ENCODE data around the gene ISL2.
"Not testable (repeated sequence)": the region's sequence is repeated elsewhere in the genome, so short reads cannot be mapped to it uniquely, and the experiment has no call there.

Gene ISL2

DNA sequence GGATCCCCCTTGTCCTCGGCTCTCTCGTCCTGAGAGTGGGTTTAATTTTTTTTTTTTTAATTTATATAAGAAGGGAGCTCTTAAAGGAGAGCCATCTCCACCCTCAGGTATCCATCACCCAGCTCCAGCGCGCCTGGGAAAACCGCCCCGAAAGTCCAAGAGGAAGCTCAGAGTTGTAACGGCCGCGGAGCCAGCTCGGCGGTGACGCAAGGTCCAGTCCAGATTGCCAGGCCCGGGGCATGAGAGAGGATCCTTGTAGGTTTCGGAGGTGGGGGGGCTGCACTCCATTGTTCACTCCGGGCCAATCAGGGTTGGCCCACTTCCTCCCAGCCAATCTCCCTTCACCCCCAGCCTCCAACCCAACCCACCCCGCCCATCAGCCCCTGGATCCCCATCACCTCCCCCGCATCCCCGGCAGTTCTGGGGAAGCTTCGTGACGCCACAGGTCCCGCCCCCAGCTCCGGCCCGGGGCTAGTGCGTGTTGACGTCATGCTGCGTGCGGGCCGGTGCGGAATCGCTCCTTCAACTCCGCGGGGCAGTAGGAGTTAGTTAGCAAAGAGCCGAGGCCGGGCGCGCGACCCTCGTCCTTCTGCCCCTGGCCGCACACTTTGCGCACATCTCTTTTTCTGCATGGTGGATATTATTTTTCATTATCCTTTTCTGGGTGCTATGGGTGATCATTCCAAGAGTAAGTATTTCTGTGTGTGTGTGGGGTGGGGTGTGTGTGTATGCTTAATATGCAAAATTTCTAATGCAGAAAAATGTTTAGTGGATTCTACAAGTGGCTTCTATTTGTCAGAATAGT, at the start of gene ISL2:
Gene ISL2, plus strand, starts transcription at position 520 of the 805 bp plus-strand sequence. Its CDS starts 111 bp downstream, at position 631.
- peak; percentile 91 for DNase-seq (ENCODE audit: low spot score)

DNA sequence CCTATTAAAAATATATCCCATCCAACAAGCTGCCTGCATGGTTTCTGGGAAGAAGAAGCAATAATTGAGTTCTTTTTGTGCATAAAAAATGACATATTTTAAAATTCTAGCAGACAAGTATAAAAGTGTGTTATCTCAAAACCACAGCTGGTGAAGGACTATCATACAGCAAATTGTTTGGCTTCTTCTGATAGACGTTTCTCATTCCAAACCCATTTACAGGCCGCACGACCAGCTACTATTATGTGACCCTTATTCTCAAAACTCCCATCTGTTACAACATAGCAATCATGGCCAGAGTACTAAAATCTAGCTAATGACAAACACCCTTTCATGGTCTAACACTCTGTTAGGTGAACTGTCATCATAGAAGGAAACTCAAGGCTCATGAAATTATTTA, 47.0 kb upstream of the ISL2 start:
- DNase-seq (ENCODE audit: low spot score): no peak

DNA sequence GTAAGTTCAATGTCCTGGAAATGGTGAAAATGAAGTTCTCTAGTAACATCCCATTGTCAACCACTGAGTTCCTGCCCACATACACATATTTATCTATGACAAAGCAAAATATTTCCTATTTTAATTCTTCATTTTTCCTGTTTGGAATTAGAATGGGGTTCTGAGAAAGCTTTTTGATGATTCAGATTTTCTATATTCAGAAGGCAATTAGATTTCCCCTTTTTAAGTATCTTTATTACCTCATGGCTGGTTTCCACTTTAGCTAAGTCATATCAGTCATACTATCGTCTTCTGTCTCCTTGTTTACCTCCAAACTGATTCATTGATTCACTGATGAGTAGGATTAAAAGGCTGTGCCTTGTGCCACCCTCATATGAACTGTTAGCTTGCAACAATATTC, 43.2 kb upstream of the ISL2 start:
- peak; percentile 24 for DNase-seq (ENCODE audit: low spot score)

DNA sequence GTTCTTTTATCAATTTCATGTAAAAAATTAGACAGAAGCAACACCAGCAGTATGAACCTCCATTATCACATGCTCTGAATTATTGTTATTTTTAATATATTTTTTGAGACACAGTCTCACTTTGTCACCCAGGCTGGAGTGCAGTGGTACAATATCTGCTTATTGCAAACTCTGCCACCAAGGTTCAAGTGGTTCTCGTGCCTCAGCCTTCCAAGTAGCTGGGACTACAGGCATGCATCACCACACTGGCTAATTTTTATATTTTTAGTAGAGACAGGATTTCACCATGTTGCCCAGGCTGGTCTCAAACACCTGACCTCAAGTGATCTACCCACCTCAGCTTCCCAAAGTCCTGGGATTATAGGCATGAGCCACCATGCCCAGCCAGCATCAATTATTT, 42.1 kb upstream of the ISL2 start:
- not testable (repeated sequence) for DNase-seq (ENCODE audit: low spot score)

DNA sequence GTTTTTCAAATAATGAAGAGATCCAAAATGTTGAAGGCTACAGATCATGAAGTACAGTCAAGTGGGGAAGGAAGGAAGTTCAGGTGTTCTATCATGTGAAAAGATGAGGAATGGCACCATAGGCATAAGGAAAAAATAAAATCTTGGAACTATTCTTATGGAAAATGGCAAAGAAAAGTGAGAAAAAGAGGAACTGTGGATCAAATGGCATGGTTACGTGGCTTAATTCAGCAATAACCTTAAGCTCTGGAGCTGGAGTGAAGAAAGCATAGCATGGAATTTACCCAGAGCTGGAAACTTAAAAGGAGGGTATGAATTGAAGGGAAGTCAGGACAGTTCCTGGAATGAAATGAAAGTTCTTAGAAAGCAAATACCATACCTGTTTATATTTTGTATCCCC, 39.7 kb upstream of the ISL2 start:
- no peak for DNase-seq (ENCODE audit: low spot score)

DNA sequence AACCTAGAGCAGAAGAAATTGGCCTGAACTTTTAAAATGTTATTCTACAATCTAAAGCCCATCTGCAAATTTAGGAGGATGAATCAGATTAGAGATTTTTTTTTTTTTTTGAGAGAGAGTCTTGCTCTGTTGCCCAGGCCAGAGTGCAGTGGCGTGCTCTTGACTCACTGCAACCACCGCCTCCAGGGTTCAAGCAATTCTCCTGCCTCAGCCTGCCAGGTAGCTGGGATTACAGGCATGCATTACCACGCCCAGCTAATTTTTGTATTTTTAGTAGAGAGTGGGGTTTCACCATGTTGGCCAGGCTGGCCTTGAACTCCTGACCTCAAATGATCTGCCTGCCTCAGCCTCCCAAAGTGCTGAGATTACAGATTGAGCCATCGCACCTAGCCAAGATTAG, 38.6 kb upstream of the ISL2 start:
- DNase-seq (ENCODE audit: low spot score): not testable (repeated sequence)

DNA sequence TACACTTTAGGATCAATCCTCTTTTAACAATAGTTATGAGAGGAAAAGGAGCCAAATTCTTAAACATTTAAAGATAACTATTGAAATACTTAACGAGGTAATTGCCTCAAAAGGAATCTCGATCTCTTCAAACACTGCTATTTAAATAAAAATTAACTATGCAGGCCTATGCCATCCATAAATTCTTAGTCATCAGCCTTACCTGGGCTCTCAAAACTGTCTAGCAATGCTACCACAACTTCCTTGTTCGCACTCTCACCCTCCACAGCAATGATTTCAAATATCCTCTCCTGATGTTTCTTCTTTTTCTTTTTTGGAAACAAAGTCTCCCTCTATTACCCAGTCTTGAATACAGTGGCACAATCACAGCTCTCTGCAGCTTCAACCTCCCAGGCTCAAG, 37.6 kb upstream of the ISL2 start:
- no peak for DNase-seq (ENCODE audit: low spot score)

DNA sequence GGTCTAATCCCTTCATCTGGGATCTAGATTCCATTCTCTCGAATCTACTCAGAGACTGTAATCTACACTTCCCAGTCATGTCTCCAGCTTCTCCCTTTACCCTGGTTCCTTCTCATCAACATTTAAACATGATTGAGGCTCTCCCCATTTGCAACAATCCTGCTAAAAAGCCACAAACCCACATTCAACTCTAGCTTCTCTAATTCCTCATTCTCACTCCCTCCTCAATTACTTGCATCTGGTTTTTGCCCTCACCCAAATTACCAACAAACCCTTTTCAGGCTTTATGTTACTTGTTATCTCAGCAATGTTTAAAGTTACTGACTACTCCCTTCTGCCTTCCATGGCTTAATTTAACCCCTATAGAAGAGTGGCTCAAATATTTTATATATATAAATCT, 36.8 kb upstream of the ISL2 start:
- DNase-seq (ENCODE audit: low spot score): no peak

DNA sequence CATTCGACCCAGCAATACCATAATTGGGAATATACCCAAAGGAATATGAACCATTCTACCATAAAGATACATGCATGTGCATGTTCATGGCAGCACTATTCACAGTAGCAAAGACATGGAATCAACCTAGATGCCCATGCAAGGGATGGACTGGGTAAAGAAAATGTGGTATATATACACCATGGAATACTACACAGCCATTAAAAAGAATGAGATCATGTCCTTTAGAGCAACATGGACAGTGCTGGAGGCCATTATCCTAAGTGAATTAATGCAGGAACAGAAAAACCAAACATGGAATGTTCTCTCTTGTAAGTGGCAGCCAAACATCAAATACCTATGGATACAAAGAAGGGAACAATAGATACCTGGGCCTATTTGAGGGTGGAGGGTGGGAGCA, 32.7 kb upstream of the ISL2 start:
- DNase-seq (ENCODE audit: low spot score): no peak

DNA sequence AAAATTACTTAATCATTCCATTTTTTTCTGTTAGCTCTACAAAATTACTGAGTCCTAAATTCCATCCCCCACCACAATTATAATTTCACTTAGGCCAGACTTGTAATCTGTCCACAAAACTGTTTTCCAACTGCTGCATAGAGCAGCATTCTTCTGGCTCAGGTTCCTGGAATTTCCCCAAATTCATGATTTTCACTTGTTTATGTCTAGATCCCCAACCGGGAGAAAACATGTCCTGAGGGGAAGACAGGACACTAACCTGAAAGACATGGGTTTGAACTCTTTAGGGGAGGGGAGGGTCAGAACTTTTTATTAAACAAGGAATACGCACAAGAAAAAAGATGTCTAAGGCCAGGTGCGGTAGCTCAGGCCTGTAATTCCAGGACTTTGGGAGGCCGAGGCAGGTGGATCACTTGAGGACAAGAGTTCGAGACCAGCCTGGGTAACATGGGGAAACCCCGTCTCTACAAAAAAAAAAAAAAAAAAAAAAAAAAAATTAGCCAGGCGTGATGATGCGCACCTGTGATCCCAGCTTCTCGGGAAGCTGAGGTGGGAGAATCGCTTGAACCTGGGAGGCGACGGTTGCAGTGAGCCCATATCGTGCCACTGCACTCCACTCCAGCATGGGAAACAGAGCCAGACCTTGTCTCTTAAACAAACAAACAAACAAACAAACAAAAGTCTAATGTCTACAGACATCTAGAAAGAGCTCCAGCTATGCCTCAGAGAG, 26.8 kb upstream of the ISL2 start:
- no peak for DNase-seq (ENCODE audit: low spot score)

DNA sequence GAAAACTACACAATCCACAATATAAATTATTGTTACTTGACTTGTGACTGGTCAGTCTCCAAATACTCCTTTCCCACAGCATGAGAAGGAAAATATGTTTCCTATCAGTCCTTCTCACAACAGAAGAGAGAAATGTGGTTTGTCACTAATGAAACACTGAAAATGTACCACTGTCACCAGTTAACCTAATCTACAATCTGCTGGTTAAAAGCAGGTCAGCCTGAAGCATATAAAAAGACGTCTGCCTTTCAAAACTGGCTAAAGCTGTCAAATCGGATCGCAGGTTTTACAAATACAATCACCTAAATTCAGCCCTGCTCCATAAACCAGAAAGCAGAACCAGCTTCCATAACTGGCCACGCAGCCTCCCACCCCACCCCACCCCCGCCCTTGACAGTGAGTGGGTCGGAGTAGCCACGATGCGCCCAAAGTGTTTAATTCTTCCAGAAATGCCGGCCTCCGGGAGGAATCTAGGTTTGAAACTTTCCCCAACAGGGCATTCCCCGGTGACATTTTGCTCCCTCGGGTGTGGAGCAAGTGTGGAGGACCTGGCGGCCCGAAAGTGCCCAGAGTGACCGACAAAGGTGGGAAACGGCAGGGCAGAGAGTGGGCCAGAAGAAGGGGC, 26.0 kb upstream of the ISL2 start:
- DNase-seq (ENCODE audit: low spot score): no peak

DNA sequence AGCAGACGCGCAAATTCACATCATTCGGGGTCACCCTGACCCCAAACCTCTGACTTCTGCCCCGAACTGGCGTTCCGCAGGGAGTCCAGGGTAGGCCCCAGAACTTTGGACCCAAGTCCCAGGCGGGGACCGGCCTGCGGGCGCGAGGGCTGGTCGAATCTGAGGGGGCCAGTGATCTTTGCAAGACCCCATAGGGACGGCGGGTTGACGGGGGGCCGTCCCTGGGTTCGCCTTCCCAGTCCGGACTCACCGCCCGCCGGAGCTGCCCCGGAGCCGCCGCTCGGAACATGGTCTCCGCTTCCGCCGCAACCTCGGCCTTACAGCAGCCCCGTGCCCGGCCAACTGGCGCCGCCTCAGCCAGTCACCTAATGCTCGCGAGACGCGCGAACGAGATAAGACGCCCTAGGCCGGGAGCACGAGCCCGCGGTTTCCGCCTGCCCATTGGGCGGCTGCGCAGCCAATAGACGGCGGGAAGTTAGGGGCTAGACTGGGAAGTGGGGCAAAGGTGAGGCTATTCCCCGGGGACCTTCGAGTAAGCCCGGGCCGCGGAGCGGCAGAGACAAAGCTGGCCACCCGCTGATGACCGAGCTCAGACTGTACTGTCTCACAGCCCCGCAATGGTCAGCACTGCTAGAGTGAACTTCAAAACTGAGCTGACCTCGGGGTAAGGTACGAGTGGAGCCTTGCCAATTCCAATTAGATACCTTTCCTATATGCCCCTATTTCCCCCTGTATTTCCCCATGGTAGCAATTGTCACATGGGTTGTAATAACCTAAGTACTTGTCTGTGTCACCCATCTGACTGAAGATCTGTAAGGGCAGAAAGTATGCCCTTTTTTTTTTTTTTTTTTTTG, 25.2 kb upstream of the ISL2 start, which contains the start of gene ETFA:
Gene ETFA, minus strand, starts transcription at position 370 of the 854 bp plus-strand sequence. Its CDS starts 81 bp downstream, at position 289.
- DNase-seq (ENCODE audit: low spot score): peak; percentile 97

DNA sequence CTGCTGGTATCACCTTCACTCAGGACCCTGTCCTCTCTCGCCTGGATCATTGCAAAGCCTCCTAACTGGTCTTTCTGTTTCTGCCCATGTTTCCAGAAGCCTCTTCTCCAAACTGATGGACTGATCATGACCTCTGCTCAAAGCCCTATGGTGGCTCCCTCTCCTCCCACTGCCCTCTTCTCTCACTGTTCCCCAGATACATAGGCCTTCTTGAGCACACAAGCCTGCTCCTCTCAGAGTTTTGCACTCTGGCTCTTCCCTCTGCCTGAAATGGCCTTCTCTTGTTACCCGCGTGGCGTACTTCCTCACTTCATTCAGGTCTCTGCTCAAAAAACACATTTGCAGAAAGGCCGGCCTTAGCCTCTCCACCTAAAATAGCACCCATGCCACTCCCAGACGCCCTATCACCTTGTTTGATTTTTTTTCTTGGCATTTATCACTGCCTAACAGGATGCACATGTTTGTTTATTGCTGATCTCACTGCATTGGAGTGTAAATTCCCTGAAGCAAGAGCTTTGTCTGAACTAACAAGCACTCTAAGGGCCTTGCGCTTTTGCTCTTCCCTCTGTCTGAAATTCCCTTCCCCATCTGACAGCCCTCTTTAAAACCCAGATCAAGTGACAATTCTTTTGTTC, 23.9 kb upstream of the ISL2 start:
- no peak for DNase-seq (ENCODE audit: low spot score)

DNA sequence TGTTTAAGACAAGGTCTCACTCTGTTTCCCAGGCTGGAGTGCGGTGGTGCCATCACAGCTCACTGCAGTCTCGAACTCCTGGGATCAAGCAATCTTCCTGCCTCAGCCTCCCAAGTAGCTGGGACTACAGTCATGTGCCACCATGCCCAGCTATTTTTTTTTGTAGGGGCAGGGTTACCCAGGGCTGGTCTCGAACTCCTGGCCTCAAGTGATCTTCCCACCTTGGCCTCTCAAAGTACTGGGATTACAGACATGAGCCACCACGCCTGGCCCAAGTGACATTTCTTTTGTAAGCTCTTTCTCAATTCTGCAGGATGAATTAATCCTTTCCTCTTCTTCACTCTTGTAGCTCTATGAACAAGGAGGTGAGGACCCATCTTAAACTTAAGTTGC, 23.4 kb upstream of the ISL2 start:
- not testable (repeated sequence) for DNase-seq (ENCODE audit: low spot score)

DNA sequence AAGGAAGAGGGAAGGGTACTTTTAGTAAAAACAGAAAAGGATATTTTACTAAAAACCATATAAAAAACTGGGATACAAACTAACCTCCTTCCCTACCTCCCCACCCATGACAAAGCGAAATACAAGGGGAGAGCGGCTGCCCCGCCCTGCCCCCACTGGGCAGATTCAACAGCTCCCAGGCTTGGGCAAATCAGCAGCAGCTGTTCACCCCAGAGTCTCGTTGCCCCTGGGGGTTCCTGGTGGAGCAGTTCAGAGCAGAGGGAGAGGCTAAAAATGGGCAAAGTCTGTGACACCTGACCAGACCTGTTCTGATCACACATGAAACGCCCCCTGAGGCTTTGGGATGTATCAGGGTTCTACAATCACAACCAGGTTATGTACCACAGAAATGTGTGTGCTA, 22.8 kb upstream of the ISL2 start:
- DNase-seq (ENCODE audit: low spot score): no peak

DNA sequence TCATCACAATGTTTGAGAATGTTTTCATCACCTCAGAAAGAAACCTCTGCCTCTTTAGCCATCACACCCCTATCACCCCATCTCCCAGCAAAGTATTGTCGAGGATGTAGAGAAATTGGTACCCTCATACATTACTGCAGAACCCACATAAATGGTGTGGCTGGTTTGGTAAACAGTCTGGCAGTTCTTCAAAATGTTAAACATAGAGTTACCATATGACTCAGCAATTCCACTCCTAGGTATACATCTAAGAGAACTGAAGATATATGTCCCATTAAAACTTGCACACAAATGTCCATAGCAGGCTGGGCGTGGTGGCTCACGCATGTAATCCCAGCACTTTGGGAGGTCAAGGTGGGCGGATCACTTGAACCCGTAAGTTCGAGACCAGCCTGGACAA, 16.6 kb upstream of the ISL2 start:
- no peak for DNase-seq (ENCODE audit: low spot score)

DNA sequence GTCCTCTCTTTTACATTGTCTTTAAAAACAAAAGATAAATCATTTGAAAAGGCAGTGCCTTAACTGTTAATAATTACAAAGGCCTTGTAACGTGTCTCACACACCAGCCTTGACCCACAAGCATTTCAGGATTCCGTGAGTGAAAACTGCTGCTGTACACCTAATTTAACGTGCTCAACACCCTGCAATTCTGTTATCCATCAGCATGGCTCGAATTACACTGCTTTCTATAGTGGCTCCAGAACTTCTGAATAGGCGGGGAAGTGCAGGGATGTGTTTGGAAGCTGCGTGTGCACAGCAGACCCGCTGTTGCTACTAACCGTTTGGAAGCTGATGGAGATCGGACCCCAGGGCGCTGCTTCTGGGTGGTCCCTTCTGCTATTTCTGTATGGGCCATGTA, 15.4 kb upstream of the ISL2 start:
- DNase-seq (ENCODE audit: low spot score): no peak

DNA sequence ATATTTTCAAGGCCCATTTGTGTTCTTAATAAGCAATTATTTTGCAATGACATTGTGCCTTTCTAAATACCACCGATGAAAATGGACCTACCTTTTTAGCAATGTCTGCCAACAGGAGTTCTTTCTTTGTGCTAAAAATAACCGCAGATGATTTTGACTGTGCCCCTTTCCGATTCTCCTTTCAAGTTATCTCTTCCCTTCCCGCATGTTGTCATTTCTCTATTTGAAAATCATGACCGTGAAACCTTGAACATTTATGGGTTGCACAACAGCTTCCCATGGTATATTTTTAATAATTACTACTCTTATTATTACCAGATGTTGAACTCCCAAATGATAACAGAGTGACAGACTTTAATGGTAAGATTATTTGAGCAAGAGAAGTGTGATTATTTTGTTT, 15.0 kb upstream of the ISL2 start:
- DNase-seq (ENCODE audit: low spot score): no peak

DNA sequence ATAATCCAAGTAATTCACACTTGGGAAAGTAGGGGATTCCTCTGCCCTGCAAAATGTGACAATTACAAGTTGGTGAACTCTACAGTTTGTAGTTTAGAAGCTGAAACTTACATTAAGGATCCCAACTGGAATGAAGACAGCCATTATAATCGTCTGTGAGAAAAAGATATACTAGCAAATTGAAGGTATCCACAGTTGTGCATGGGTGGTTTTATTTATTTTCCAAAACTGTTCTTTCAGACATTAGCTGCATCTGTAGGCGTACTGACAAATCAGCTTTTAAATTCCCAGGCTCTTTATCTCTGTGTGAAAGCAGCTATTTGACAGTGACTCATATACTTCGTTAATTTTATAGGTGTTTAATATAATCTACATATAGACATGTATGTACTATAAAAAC, 12.5 kb upstream of the ISL2 start:
- DNase-seq (ENCODE audit: low spot score): no peak

DNA sequence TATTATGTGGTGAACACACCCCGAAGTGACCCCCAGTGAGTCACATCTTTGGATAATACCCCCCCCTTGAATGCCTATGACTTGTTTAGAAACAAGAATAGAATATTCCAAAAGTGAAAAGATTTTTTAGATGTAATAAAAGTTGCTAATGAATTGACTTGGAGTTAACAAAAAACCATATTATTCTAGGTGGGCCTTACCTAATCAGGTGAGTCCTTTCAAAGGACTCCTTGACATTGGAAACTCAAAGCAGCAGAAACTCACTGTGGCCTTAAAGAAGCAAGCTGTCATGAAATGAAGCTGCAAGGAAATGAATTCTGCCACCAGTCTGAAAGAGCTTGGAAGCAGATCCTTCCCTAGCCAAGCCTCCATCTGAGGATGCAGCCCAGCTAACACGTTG, 10.9 kb upstream of the ISL2 start:
- no peak for DNase-seq (ENCODE audit: low spot score)
